ENCODE measurements around the gene ABHD2. TPM values are rescaled to one million over a fixed set of nuclear protein-coding genes. Genes with fewer than 3 reads are reported as not detected.
"Not testable (repeated sequence)": the region's sequence is repeated elsewhere in the genome, so short reads cannot be mapped to it uniquely, and the experiment has no call there.

ABHD2 gene
- polyA plus RNA-seq, 1 experiment, result 51.5 TPM

DNA sequence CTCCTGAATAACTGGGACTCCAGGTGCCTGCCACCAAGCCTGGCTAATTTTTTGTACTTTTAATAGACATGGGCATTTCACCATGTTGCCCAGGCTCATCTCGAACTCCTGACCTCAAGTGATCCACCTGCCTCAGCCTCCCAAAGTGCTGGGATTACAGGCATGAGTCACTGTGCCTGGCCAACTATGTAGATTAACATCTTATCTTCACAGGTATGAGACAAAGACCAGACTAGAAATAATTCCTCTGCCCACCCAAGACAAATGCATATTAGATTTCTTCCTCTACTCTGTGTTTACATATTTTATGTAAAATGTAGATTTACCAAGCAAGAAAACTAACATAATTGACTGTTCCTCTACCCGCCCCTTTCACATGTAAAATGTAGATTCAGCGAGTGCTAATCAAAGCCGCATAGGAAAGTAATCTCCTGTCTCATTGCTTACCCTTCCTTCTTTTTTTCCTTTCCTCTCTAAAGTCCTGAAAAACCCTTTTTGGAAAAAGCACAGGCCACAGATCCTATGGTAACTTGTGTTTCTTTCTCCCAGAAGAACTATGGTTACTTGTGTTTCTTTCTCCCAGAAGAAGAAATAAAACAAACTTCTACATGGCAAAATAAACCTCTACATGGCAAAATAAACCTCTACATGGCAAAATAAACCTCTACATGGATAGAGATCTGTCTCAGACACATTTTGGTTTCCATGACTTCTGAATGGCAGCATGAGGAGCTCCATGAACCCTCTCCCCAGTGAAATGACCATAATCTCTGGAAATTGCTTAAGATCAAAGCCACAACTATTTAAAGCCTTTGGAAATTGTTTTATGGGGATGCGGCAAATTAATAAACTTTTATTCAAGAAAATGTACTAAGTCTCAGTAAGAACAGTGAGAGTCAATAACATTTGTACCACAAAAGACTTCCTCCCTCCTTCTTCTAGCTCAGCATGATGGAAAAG, 9.1 kb upstream of the ABHD2 start:
- ChIA-PET CTCF (interaction anchor here (1.3 to 1.6 kb wide), 2 partner anchors 22 to 49 kb away, joined by 3 to 7 read pairs; no protein-coding TSS in a partner anchor), POLR2A (interaction anchor here (1.2 kb wide), 1 partner anchor 9 kb away, joined by 3 read pairs; the partner anchor contains the start of gene ABHD2)
- no peak for DNase-seq (ENCODE audit: low read depth, low spot score)
- Histone ChIP-seq H3K27ac (ENCODE audit: low read depth, low read length) (no peak overlapping the region), H3K9me3 (ENCODE audit: control insufficient read depth, insufficient read depth, low read length) (no peaks in the 10 kb centered on the region), H3K27me3 (ENCODE audit: control insufficient read depth, insufficient read depth, low read length) (no peaks in the 10 kb centered on the region), H3K4me3 (ENCODE audit: low read depth, low read length) (no peak overlapping the region)
- TF ChIP-seq, protein P1, sequence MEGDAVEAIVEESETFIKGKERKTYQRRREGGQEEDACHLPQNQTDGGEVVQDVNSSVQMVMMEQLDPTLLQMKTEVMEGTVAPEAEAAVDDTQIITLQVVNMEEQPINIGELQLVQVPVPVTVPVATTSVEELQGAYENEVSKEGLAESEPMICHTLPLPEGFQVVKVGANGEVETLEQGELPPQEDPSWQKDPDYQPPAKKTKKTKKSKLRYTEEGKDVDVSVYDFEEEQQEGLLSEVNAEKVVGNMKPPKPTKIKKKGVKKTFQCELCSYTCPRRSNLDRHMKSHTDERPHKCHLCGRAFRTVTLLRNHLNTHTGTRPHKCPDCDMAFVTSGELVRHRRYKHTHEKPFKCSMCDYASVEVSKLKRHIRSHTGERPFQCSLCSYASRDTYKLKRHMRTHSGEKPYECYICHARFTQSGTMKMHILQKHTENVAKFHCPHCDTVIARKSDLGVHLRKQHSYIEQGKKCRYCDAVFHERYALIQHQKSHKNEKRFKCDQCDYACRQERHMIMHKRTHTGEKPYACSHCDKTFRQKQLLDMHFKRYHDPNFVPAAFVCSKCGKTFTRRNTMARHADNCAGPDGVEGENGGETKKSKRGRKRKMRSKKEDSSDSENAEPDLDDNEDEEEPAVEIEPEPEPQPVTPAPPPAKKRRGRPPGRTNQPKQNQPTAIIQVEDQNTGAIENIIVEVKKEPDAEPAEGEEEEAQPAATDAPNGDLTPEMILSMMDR (IDR thresholded peaks at IDR 0.05; ENCODE audit: low read depth, low read length), result no peak

DNA sequence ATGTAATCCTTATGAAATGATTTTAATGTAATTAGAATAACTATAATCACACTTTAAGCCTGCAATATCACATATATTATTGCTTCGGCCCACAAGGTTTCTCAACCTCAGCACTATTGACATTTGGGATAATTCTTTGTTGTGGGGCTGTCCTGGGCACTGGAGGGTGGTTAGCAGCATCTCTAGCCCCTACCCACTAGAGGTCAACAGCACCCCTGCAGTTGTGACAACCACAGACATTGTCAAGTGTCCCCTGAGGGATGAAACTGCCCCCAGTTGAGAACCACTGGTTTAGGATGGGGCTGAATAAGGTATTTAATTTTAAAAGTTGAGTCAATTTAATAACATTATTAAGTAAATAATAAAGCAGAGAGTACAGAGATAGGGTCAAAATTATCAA, 6.4 kb upstream of the ABHD2 start:
- H3K9me3 ChIP-seq (ENCODE audit: control insufficient read depth, insufficient read depth, low read length), result no peaks in the 10 kb centered on the region
- TF ChIP-seq, protein P1 (IDR thresholded peaks at IDR 0.05; ENCODE audit: low read depth, low read length), result no peak
- no peak overlapping the region for H3K27ac ChIP-seq (ENCODE audit: low read depth, low read length)
- ChIA-PET POLR2A (no interaction called here), CTCF (no interaction called here)
- no peaks in the 10 kb centered on the region for H3K27me3 ChIP-seq (ENCODE audit: control insufficient read depth, insufficient read depth, low read length)
- no peak for DNase-seq (ENCODE audit: low read depth, low spot score)
- H3K4me3 ChIP-seq (ENCODE audit: low read depth, low read length), result no peak overlapping the region

DNA sequence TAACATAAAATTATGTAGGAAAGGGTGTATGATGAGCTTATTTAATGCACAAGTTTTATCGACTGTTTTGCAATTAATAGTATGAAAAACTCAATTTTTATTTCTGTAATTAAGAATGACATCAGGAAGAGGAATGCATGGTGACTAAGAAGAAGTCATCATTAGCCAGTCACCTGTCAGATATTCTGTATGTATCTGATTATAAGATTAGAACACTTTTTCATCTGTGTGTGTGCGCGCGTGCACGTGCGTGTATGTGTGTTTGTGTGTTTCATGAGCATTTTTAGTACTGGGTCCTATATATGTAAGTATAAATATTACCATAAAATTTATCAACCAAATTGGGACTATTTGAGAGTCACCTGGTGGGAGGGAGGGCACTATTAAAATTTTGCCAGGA, 5.0 kb upstream of the ABHD2 start:
- Histone ChIP-seq H3K27me3 (ENCODE audit: control insufficient read depth, insufficient read depth, low read length) (no peaks in the 10 kb centered on the region), H3K4me3 (ENCODE audit: low read depth, low read length) (no peak overlapping the region), H3K27ac (ENCODE audit: low read depth, low read length) (no peak overlapping the region), H3K9me3 (ENCODE audit: control insufficient read depth, insufficient read depth, low read length) (no peaks in the 10 kb centered on the region)
- TF ChIP-seq, protein P1 (IDR thresholded peaks at IDR 0.05; ENCODE audit: low read depth, low read length), result no peak
- POLR2A ChIA-PET, result no interaction called here
- CTCF ChIA-PET, result interaction anchor here (0.6 to 1.3 kb wide), 3 partner anchors 25 to 95 kb away, joined by 3 to 5 read pairs (median 4); no protein-coding TSS in a partner anchor
- DNase-seq (ENCODE audit: low read depth, low spot score), result no peak

DNA sequence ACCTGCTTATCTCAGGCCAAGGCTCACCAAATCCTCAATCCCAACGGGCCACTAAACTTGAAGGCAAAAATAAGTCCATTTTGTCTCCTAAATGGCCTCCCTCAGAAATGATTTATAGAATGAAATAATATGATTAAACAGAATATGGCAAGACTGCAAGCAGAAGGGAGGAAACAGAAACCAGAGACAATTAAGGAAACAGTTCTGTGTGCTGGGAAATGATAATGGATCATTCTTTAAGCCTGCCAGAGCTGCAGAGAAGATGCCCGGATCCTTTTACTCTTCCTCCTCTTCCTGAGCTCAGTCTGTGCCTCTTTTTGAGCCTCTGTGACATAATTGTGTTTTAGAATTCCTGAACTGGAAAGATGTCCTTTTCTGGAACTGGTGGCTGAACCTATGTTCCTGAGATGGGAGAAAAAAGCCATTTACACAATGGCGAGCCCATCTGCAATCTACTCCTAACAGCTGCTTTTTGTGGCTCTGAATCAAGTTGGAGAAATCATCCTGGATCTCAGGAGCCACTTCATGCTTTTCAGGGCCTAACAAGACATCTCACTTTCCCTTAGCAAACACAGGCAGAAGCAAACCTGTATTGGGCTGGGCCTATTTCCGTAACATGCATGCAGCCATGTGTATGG, 2.8 kb upstream of the ABHD2 start:
- POLR2A ChIA-PET, result interaction anchor here (0.7 kb wide), 1 partner anchor 11 kb away, joined by 3 read pairs; no protein-coding TSS in a partner anchor
- CTCF ChIA-PET, result interaction anchor here (0.6 to 8.0 kb wide), 3 partner anchors 28 to 86 kb away, joined by 3 to 58 read pairs (median 12); no protein-coding TSS in a partner anchor
- Histone ChIP-seq H3K27me3 (ENCODE audit: control insufficient read depth, insufficient read depth, low read length) (no peaks in the 10 kb centered on the region), H3K9me3 (ENCODE audit: control insufficient read depth, insufficient read depth, low read length) (no peaks in the 10 kb centered on the region; the same call in 1 of the 2 replicates), H3K4me3 (ENCODE audit: low read depth, low read length) (no peak overlapping the region), H3K27ac (ENCODE audit: low read depth, low read length) (no peak overlapping the region)
- TF ChIP-seq, protein P1 (IDR thresholded peaks at IDR 0.05; ENCODE audit: low read depth, low read length), result no peak
- DNase-seq (ENCODE audit: low read depth, low spot score), result no peak

DNA sequence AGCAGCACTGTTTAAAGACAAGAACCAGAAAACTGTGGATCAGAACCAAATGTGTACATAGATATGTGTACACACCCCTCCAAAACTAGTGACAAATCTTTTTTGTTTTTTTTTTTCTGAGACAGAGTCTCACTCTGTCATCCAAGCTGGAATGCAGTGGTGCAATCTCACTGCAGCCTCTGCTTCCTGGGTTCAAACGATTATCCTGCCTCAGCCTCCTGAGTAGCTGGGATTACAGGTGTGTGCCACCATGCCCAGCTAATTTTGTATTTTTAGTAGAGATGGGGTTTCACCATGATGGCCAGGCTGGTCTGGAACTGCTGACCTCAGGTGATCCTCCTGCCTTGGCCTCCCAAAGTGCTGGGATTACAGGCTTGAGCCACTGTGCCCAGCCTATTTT, 2.3 kb upstream of the ABHD2 start:
- ChIA-PET POLR2A (interaction anchor here (0.7 kb wide), 1 partner anchor 11 kb away, joined by 3 read pairs; no protein-coding TSS in a partner anchor), CTCF (interaction anchor here (0.6 to 8.0 kb wide), 5 partner anchors 28 to 100 kb away, joined by 3 to 58 read pairs (median 10); no protein-coding TSS in a partner anchor)
- H3K9me3 ChIP-seq (ENCODE audit: control insufficient read depth, insufficient read depth, low read length); H3K4me3 ChIP-seq (ENCODE audit: low read depth, low read length); H3K27me3 ChIP-seq (ENCODE audit: control insufficient read depth, insufficient read depth, low read length); H3K27ac ChIP-seq (ENCODE audit: low read depth, low read length); DNase-seq (ENCODE audit: low read depth, low spot score): not testable (repeated sequence)

DNA sequence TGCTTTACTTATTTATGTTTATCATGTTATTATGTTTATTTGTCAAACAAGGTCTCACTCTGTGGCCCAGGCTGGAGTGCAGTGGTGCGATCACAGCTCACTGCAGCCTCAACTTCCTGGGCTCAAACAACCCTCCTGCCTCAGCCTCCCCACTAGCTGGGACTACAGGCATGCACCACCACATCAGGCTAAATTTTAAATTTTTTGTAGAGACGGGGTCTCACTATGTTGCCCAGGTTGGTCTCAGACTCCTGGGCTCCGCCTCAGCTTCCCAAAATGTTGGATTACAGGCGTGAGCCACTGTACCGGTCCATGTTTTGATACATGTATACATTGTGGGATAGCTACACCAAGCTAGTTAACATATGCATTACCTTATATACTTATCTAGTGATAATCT, 1.9 kb upstream of the ABHD2 start:
- not testable (repeated sequence) for H3K4me3 ChIP-seq (ENCODE audit: low read depth, low read length); H3K27ac ChIP-seq (ENCODE audit: low read depth, low read length); H3K27me3 ChIP-seq (ENCODE audit: control insufficient read depth, insufficient read depth, low read length); H3K9me3 ChIP-seq (ENCODE audit: control insufficient read depth, insufficient read depth, low read length); DNase-seq (ENCODE audit: low read depth, low spot score)
- ChIA-PET POLR2A (interaction anchor here (0.7 kb wide), 1 partner anchor 10 kb away, joined by 3 read pairs; no protein-coding TSS in a partner anchor), CTCF (interaction anchor here (0.5 to 8.0 kb wide), 6 partner anchors 18 to 100 kb away, joined by 3 to 58 read pairs (median 7); no protein-coding TSS in a partner anchor)
